Ramos (cell line): ENCODE measurements around the gene CEP104.
"Not testable (repeated sequence)": the region's sequence is repeated elsewhere in the genome, so short reads cannot be mapped to it uniquely, and the experiment has no call there.

Experiments
- in situ Hi-C: fragments of 300-500 bp; cut with MboI; formaldehyde crosslinking; loops from one replicate; pipeline ENCODE4 v1.14.3; 2022; ENCODE audit warnings: low sequenced_read_pairs; ENCODE audit not compliant: unreplicated experiment

Gene CEP104

GRCh38 chr1:3809680-3810079, 47.3 kb downstream of the CEP104 start:
- in situ Hi-C loops, result no loop called here

DNA sequence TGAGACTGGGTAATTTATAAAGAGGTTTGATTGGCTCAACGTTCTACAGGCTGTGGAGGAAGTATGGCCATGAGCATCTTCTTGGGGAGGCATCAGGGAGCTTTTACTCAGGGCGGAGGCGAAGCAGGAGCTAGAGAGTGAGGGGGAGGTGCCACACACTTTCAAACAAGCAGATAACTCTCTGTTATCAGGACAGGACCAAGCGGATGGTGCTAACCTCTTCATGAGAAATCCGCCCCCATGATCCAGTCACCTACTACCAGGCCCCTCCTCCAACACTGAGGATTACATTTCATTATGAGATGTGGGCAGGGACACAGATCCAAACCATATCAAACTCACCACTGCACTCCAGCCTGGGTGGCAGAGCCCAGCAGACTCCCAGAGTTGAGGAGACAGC, 49.2 kb downstream of the CEP104 start:
- in situ Hi-C loops, result no loop called here

- in situ Hi-C loops, result no loop called here
Observed at GRCh38 chr1:3805038-3805437, 52.0 kb downstream of the CEP104 start.

- in situ Hi-C loops, result not testable (repeated sequence)
Observed at GRCh38 chr1:3804627-3804944, 52.4 kb downstream of the CEP104 start.

GRCh38 chr1:3803905-3804626, 52.9 kb downstream of the CEP104 start:
- in situ Hi-C loops, result no loop called here

DNA sequence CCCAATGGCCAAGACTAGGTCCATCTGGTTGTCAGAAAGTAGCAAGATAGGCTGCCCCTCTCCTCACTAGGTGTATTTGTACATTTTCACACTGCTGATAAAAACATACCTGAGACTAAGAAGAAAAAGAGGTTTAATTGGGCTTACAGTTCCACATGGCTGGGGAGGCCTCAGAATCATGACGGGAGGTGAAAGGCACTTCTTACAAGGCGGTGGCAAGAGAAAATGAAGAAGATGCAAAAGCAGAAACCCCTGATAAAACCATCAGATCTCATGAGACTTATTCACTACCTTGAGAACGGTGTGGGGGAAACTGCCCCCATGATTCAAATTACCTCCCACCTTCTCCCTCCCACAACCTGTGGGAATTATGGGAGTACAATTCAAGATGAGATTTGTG, 56.2 kb downstream of the CEP104 start:
- in situ Hi-C loops, result not testable (repeated sequence)

GRCh38 chr1:3799976-3800685, 56.9 kb downstream of the CEP104 start:
- in situ Hi-C loops, result no loop called here

GRCh38 chr1:3796215-3797061, 60.6 kb downstream of the CEP104 start, which contains the start of gene LRRC47:
Gene LRRC47 (minus strand): TSS chr1:3796498. CDS start chr1:3796476, 22 bp downstream.
- in situ Hi-C loops, result no loop called here

DNA sequence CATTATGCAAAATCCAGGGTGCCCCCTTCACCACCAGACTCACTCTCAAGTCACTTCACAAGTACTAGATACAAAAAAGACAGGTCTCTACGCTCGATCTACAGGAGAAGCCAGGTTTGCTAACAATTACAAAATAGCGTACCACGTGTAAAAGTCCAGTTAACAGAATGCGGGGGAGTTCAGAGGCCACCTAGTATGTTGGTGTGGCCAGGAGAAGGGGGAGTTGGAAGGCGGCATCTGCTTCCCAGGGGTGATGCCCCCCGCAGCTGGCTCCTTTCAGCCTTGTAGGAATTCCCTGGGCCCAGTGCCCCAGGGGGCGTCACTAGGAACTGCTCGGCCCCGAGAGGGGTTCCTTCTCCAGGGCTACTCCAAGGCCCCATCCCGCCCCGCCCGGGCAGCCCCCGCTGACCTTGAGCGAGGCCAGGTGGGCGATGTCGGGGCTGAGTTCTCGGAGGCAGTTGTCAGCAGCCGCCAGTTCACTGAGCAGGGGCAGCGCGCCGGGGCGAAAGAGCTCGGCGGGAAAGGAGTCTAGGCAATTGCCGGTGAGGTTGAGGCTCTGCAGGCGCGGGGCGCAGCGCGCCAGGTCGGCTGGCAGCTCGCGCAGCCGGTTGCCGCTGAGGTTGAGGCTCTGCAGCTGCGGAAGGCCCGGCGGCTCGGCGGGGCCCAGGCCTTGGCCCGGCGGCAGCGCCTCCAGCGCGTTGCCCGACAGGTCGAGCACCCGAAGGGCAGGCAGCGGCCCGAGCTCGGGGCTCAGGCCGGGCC, 61.4 kb downstream of the CEP104 start:
- in situ Hi-C loops, result no loop called here

DNA sequence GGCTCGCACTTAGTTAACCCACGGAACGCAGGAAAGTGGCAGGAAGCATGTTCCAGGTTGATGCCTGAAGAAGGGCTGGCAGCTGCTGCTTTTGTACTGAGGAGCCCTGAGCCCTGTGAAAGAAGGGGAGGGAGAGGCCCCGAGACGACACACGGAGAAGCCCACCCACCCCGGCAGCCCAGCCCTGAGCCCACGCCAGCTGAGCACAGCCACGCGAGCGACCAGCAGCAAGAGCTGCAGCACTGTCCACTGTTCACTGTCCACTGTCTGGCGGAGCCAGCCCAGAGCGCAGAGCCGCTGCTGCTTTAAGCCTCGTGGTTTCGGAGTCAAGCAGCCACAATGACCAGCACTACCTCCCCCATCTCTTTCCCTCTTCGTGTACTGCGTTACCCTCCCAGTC, 66.1 kb downstream of the CEP104 start:
- in situ Hi-C loops, result no loop called here

- in situ Hi-C loops, result no loop called here
Observed at GRCh38 chr1:3790500-3790923, 66.5 kb downstream of the CEP104 start.

GRCh38 chr1:3789421-3790300, 67.3 kb downstream of the CEP104 start:
- in situ Hi-C loops, result no loop called here

GRCh38 chr1:3788756-3789420, 68.1 kb downstream of the CEP104 start:
- in situ Hi-C loops, result no loop called here

- in situ Hi-C loops, result no loop called here
Observed at GRCh38 chr1:3787745-3788605, 69.0 kb downstream of the CEP104 start.

- in situ Hi-C loops, result no loop called here
Observed at GRCh38 chr1:3787349-3787715, 69.7 kb downstream of the CEP104 start.

DNA sequence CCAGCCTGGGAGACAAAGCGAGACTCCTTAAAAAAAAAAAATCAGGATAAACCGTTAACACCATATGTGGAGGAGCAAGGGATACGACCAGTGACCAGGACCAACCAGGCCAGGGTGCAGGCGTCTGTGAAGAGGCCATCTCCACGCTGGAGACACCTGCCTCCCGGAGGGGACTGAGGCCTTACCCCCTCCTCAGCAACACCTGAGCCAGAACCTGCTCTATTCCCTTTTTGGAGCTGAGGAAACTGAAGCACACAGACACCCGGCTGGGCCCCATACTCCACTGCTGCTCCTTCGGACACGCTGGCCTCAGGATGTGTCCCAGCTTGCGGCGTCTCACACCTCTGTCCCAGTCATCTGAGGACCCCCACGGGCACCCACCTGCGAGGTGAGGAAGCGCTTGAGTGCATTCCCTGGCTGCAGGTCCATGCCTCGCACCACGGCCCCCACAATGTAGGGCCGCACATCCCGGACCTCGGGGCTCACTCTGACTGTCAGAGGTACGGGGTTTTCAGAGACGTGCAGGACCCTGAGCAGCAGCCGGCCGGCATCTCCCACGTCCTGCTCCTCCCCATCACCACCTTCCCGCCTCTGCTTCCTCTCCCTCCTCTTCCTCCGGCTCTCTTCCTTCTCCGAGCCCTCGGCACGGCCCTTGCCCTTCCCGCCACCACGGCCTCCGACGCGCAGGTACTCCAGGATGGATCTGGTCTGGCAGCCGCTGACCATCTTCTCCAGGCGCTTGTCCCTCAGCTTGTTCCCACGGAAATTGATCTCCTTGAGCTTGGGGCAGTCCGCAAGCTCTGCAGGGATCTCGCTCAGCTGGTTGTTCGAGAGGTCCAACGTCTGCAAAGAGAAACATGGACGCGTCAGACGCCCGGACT, 70.3 kb downstream of the CEP104 start:
- in situ Hi-C loops, result no loop called here
